GM12878 (cell line): Measurements from ENCODE around the gene ZNF491. TPM values are rescaled to one million over a fixed set of nuclear protein-coding genes. Genes with fewer than 3 reads are reported as not detected.

Experiments used
- ATAC-seq: fragments of 200-7000 bp; cut with Tn5 transposase; 3 replicates; pipeline ENCODE4 v1.9.1; 2020; ENCODE audit warnings: mild to moderate bottlenecking, moderate library complexity
- BruUV-seq: library from RNA; stranded (reverse); fragments of 400-500 nt; replicated peaks from 2 replicates; lab custom pipeline; 2021; lab: Mats Ljungman, UMichigan
- CTCF ChIA-PET: fragments of 300-600 bp; sonication (Branson Sonifier 250); formaldehyde crosslinking; extraction: SDS; loops from one replicate; lab custom pipeline; 2021; ENCODE audit warnings: inconsistent platforms; lab: Yijun Ruan, JAX
- POLR2A ChIA-PET: fragments of 350-600 bp; formaldehyde crosslinking; extraction: SDS; loops from one replicate; lab custom pipeline; 2021; ENCODE audit warnings: inconsistent platforms; lab: Charles Lee
- RAD21 ChIA-PET: fragments of 300-600 bp; sonication (Branson Sonifier 250); formaldehyde crosslinking; loops from one replicate; lab custom pipeline; 2023; ENCODE audit warnings: antibody characterized with exemption; ENCODE audit not compliant: unreplicated experiment; lab: Charles Lee
- SMC1A ChIA-PET: fragments of 300-600 bp; sonication (Branson Sonifier 250); formaldehyde crosslinking; loops from one replicate; lab custom pipeline; 2023; ENCODE audit not compliant: unreplicated experiment, uncharacterized antibody; lab: Charles Lee
- DNase-seq: peaks from one replicate; pipeline ENCODE4 v3.0.0-alpha.2; 2011; ENCODE audit warnings: low read depth, low spot score
- FAIRE-seq: peaks from 3 replicates; lab custom pipeline; 2011; peaks lifted over from hg19 to GRCh38; lab: Jason Lieb, UNC
- H2AFZ ChIP-seq: 2 replicates; pipeline ENCODE4 v1.6.0; 2011; ENCODE audit warnings: low read depth, low read length, control low read depth; ENCODE audit not compliant: control insufficient read depth
- H3K27ac ChIP-seq: 2 replicates; pipeline ENCODE4 v1.5.1; 2011; ENCODE audit warnings: control low read depth; ENCODE audit not compliant: control insufficient read depth, insufficient read depth
- H3K27me3 ChIP-seq, 2 experiments: replicated peaks in 1 of 2; 2 replicates each; pipeline versions ENCODE4 v1.6.0 to v1.6.1; 2011; ENCODE audit warnings: low read length in 1 of 2; ENCODE audit not compliant: control insufficient read depth in 2 of 2, insufficient read depth in 2 of 2
- H3K36me3 ChIP-seq, 2 experiments: 2 replicates each; pipeline ENCODE4 v1.5.1; 2011; ENCODE audit warnings: low read length in 1 of 2; ENCODE audit not compliant: control insufficient read depth in 2 of 2, insufficient read depth in 2 of 2
- H3K4me1 ChIP-seq: 2 replicates; pipeline ENCODE4 v1.6.1; 2011; ENCODE audit warnings: mild to moderate bottlenecking, low read length, moderate library complexity, mixed read lengths; ENCODE audit not compliant: control insufficient read depth, insufficient read depth
- H3K4me2 ChIP-seq: 2 replicates; pipeline ENCODE4 v1.6.0; 2011; ENCODE audit warnings: control low read depth; ENCODE audit not compliant: control insufficient read depth, insufficient read depth
- H3K4me3 ChIP-seq: fragments of 200-600 bp; sonication (generic); 2 replicates; pipeline ENCODE4 v1.5.1; 2016
- H3K79me2 ChIP-seq: 2 replicates; pipeline ENCODE4 v1.6.0; 2011; ENCODE audit warnings: low read length; ENCODE audit not compliant: control insufficient read depth, insufficient read depth
- H3K9ac ChIP-seq: 2 replicates; pipeline ENCODE4 v1.8.0; 2011; ENCODE audit warnings: low read length, control low read depth, mixed read lengths; ENCODE audit not compliant: control insufficient read depth, insufficient read depth
- H3K9me3 ChIP-seq: replicated peaks from 3 replicates; pipeline ENCODE4 v1.5.1; 2011; ENCODE audit warnings: mild to moderate bottlenecking, low read length; ENCODE audit not compliant: control insufficient read depth, insufficient read depth
- H4K20me1 ChIP-seq: 2 replicates; pipeline ENCODE4 v1.6.0; 2011; ENCODE audit not compliant: control insufficient read depth, insufficient read depth
- ASH2L ChIP-seq: fragments of 300-600, 200-600 bp; sonication (generic); IDR thresholded peaks from 2 replicates; pipeline ENCODE4 v1.6.1; 2017; ENCODE audit warnings: low read depth, mild to moderate bottlenecking, borderline replicate concordance
- CREM ChIP-seq: IDR thresholded peaks from 2 replicates; pipeline ENCODE4 v1.6.1; 2014; ENCODE audit warnings: antibody characterized with exemption, low read depth
- EGR1 ChIP-seq, 2 experiments: IDR thresholded peaks; 1 replicate in 1 of 2; 2 replicates in 1 of 2; pipeline ENCODE4 v1.6.1; 2011 to 2012; ENCODE audit warnings: low read depth in 2 of 2, low read length in 2 of 2, borderline replicate concordance in 1 of 2, mild to moderate bottlenecking in 1 of 2, moderate library complexity in 1 of 2
- HDAC6 ChIP-seq: fragments of 200-600 bp; sonication (generic); IDR thresholded peaks from one replicate; pipeline ENCODE4 v1.8.0; 2017; ENCODE audit warnings: antibody characterized with exemption; ENCODE audit not compliant: unreplicated experiment
- IRF4 ChIP-seq: IDR thresholded peaks from 2 replicates; pipeline ENCODE4 v1.6.1; 2011; ENCODE audit warnings: low read depth, low read length
- MEF2A ChIP-seq: IDR thresholded peaks from 2 replicates; pipeline ENCODE4 v1.6.1; 2011; ENCODE audit warnings: low read depth, mild to moderate bottlenecking, low read length, moderate library complexity; ENCODE audit not compliant: insufficient read depth
- MYB ChIP-seq: fragments of 150-350 bp; IDR thresholded peaks from 2 replicates; pipeline ENCODE4 v1.6.1; 2014; ENCODE audit warnings: mild to moderate bottlenecking, low read depth, low read length, borderline replicate concordance
- PRDM15 ChIP-seq: fragments of 450-650 bp; formaldehyde crosslinking; IDR thresholded peaks from 2 replicates; pipeline ENCODE4 v1.4.0; 2020; ENCODE audit warnings: mild to moderate bottlenecking, moderate library complexity
- RUNX3 ChIP-seq: IDR thresholded peaks from 2 replicates; pipeline ENCODE4 v1.6.1; 2012; ENCODE audit warnings: low read length, inconsistent platforms
- SREBF1 ChIP-seq: IDR thresholded peaks from 2 replicates; pipeline ENCODE4 v1.6.1; 2012; ENCODE audit warnings: mild to moderate bottlenecking, low read length
- SRF ChIP-seq, 2 experiments: IDR thresholded peaks; 2 replicates each; pipeline ENCODE4 v1.6.1; 2011; ENCODE audit warnings: low read depth in 2 of 2, low read length in 2 of 2, mild to moderate bottlenecking in 1 of 2, moderate library complexity in 1 of 2
- WRNIP1 ChIP-seq: IDR thresholded peaks from 2 replicates; pipeline ENCODE4 v1.6.1; 2011; ENCODE audit warnings: low read depth, low read length, improper control_type of control experiment, borderline replicate concordance
- YBX1 ChIP-seq: fragments of 450-650 bp; IDR thresholded peaks from 2 replicates; pipeline ENCODE4 v1.6.1; 2016; ENCODE audit warnings: antibody characterized with exemption
- ZBTB11 ChIP-seq: fragments of 450-650 bp; formaldehyde crosslinking; IDR thresholded peaks from 2 replicates; pipeline ENCODE4 v1.5.0; 2022; ENCODE audit warnings: mild to moderate bottlenecking, missing genetic modification characterization
- WGBS: methylation state at CpG from one replicate; pipeline ENCODE4 v1.1.6; 2016; ENCODE audit warnings: low lambda C conversion rate; ENCODE audit not compliant: insufficient replicate concordance, insufficient coverage; ENCODE audit errors: missing lambda C conversion rate; 5-methylcytosine and 5-hydroxymethylcytosine counted together
- in situ Hi-C: fragments of 300-500 bp; cut with MboI; formaldehyde crosslinking; loops from 9 replicates; pipeline ENCODE4 v1.14.3; 2018; ENCODE audit warnings: mixed read lengths
- intact Hi-C: fragments of 100-400 bp; cut with micrococcal nuclease; formaldehyde crosslinking; loops from one replicate; pipeline ENCODE4 v1.14.2; 2022; ENCODE audit not compliant: unreplicated experiment
- polyA plus RNA-seq, 11 experiments: library from polyadenylated mRNA; depleted of rRNA in 4 of 11; unstranded in 6 of 11; stranded (reverse) in 5 of 11; fragments of >200 nt; fragmentation: Nextera tagmentation in 4 of 11; fragmentation: Illumina TruSeq in 1 of 11; extraction: Ambion mirVana in 4 of 11; extraction: Trizol in 1 of 11; gene quantifications; 1 replicate in 1 of 11; 2 replicates in 10 of 11; pipeline versions ENCODE4 v1.2.1 to v1.2.3, GENCODE V29; 2011 to 2016; ENCODE audit warnings: inconsistent platforms in 2 of 11, missing spikeins in 2 of 11, low read depth in 1 of 11
- total RNA-seq, 4 experiments: library from RNA; depleted of rRNA in 3 of 4; stranded (reverse); fragments of >200 nt in 3 of 4; fragmentation: Illumina TruSeq in 1 of 4; extraction: Trizol in 1 of 4; gene quantifications; 2 replicates each; pipeline versions ENCODE4 v1.2.1 to v1.2.3, GENCODE V29; 2013 to 2021

The ZNF491 gene
- total and polyA plus RNA-seq, 10 of the 15 experiments (the other 5 are each of a cell fraction or from before 2014, with no cell fraction given), result 0.18 to 1.4 (median 0.37) TPM

GRCh38 chr19:11784356-11784755, 14.0 kb upstream of the ZNF491 start:
- WGBS, result 100% methylated on average over 3 of the region's 3 CpGs
- Histone ChIP-seq H3K27ac (no peak overlapping the region), H3K9me3 (peaks cover 41% of the 10 kb centered on the region)
- no peak for TF ChIP-seq WRNIP1
- TF ChIP-seq MEF2A, result no peak
- no peak for TF ChIP-seq CREM
- TF ChIP-seq SREBF1, result no peak
- TF ChIP-seq SRF (IDR thresholded peaks at IDR 0.05; ENCODE audit: low read depth in 2 of 2, low read length in 2 of 2), result no peak
- TF ChIP-seq RUNX3, result no peak
- no peak for TF ChIP-seq IRF4
- TF ChIP-seq ZBTB11 (CRISPR knock-in tag), result no peak
- TF ChIP-seq EGR1 (IDR thresholded peaks at IDR 0.05; ENCODE audit: borderline replicate concordance in 1 of 2, low read depth in 2 of 2, low read length in 2 of 2), result no peak
- TF ChIP-seq ASH2L, result no peak
- TF ChIP-seq MYB, result no peak
- TF ChIP-seq HDAC6, result no peak
- no peak for TF ChIP-seq PRDM15 (CRISPR knock-in tag)
- TF ChIP-seq YBX1, result no peak
- TF ChIP-seq, all 136 proteins: peak for 0
- Histone ChIP-seq H3K4me3 (no peak overlapping the region), H3K9ac (no peak overlapping the region), H3K27me3 (no peaks in the 10 kb centered on the region), H3K36me3 (peaks cover 1 to 9% of the 10 kb centered on the region in 2 experiments; a peak in 3 of 4 replicates), H3K4me1 (no peaks in the 10 kb centered on the region), H2AFZ (no peak overlapping the region), H3K79me2 (no peaks in the 10 kb centered on the region), H4K20me1 (no peaks in the 10 kb centered on the region), H3K4me2 (no peak overlapping the region)
- ChIA-PET SMC1A (no interaction called here), CTCF (interaction anchor here (2.1 kb wide), 1 partner anchor 14 kb away, joined by 10 read pairs; the partner anchor contains the start of gene ZNF491), RAD21 (no interaction called here), POLR2A (no interaction called here)
- BruUV-seq, result no TSS peak
- ATAC-seq, result no peak
- in situ Hi-C loops (no loop called here), intact Hi-C loops (no loop called here)
- no peak for FAIRE-seq
- DNase-seq, result no peak
